ENCODE results near the gene COL4A1. TPM values are rescaled to one million over a fixed set of nuclear protein-coding genes. Genes with fewer than 3 reads are reported as not detected.
A peak's percentile ranks its signal among the peaks of the same experiment; 100 is the strongest.

Gene COL4A1
- polyA plus RNA-seq, 2 of the 4 experiments (the other 2 are of a cell fraction) = 23.8 to 71.3 TPM

GRCh38 chr13:110317496-110318195, 10.7 kb upstream of the COL4A1 start:
- Histone ChIP-seq H3K27ac (peak overlapping the region in 1 of 2 experiments; percentile 44; a peak in 2 of 6 replicates), H3K4me2 (no peak overlapping the region), H3K9me3 (no peaks in the 10 kb centered on the region), H3K4me3 (no peak overlapping the region), H3K4me1 (peaks cover 53% of the 10 kb centered on the region)
- POLR2A ChIA-PET = no interaction called here
- no peak for TF ChIP-seq HOXB5 (CRISPR knock-in tag; IDR thresholded peaks at IDR 0.05)
- no peak for TF ChIP-seq HMGXB4 (CRISPR knock-in tag; IDR thresholded peaks at IDR 0.05; ENCODE audit: borderline replicate concordance)
- no peak for TF ChIP-seq ZFP36 (IDR thresholded peaks at IDR 0.05; ENCODE audit: borderline replicate concordance, partially characterized antibody)
- TF ChIP-seq NPAS2 (CRISPR knock-in tag; IDR thresholded peaks at IDR 0.05; ENCODE audit: borderline replicate concordance) = no peak
- TF ChIP-seq MAX (IDR thresholded peaks at IDR 0.05) = no peak
- no peak for TF ChIP-seq EHF (CRISPR knock-in tag; IDR thresholded peaks at IDR 0.05)
- no peak for TF ChIP-seq EHMT2 (IDR thresholded peaks at IDR 0.05; ENCODE audit: low read depth)
- TF ChIP-seq PHF8 (IDR thresholded peaks at IDR 0.05; ENCODE audit: borderline replicate concordance, low read depth) = no peak
- TF ChIP-seq KDM1A (IDR thresholded peaks at IDR 0.05; ENCODE audit: low read depth) = no peak
- TF ChIP-seq RFX5 (IDR thresholded peaks at IDR 0.05) = no peak
- no peak for TF ChIP-seq USF2 (IDR thresholded peaks at IDR 0.05)
- no peak for TF ChIP-seq BCL3 (IDR thresholded peaks at IDR 0.05)
- TF ChIP-seq TP53 (CRISPR knock-in tag; IDR thresholded peaks at IDR 0.05) = no peak
- no peak for TF ChIP-seq ELK1 (IDR thresholded peaks at IDR 0.05; ENCODE audit: low read depth, low read length)
- ATAC-seq (no peak), FAIRE-seq (no peak), DNase-seq (ENCODE audit: low read depth in 1 of 2, low spot score in 1 of 2) (no peak)
- CTCF ChIA-PET = no interaction called here
- WGBS (ENCODE audit: missing lambda C conversion rate) = 87% methylated on average over 13 of the region's 13 CpGs

GRCh38 chr13:110317093-110317492, 10.1 kb upstream of the COL4A1 start:
- no peak overlapping the region for H3K4me3 ChIP-seq
- ChIA-PET POLR2A (no interaction called here), CTCF (no interaction called here)
- H3K4me1 ChIP-seq = peaks cover 53% of the 10 kb centered on the region
- H3K9me3 ChIP-seq = no peaks in the 10 kb centered on the region
- WGBS (ENCODE audit: missing lambda C conversion rate) = 84% methylated on average over 5 of the region's 5 CpGs
- no peak for ATAC-seq
- no peak for DNase-seq (ENCODE audit: low read depth in 1 of 2, low spot score in 1 of 2)
- peak overlapping the region in 1 of 2 experiments; percentile 44; a peak in 1 of 6 replicates for H3K27ac ChIP-seq
- H3K4me2 ChIP-seq = no peak overlapping the region
- FAIRE-seq = no peak
- TF ChIP-seq MAZ (IDR thresholded peaks at IDR 0.05; ENCODE audit: borderline replicate concordance, low read depth, low read length) (no peak), ZSCAN20 (CRISPR knock-in tag; IDR thresholded peaks at IDR 0.05) (no peak), HOXA7 (CRISPR knock-in tag; IDR thresholded peaks at IDR 0.05) (no peak), NPAS2 (CRISPR knock-in tag; IDR thresholded peaks at IDR 0.05; ENCODE audit: borderline replicate concordance) (no peak), SMC3 (IDR thresholded peaks at IDR 0.05) (no peak), HDAC2 (IDR thresholded peaks at IDR 0.05) (no peak), FOXS1 (CRISPR knock-in tag; IDR thresholded peaks at IDR 0.05) (no peak), CHD4 (IDR thresholded peaks at IDR 0.05; ENCODE audit: borderline replicate concordance) (no peak), JUNB (IDR thresholded peaks at IDR 0.05) (no peak), POLR2A (IDR thresholded peaks at IDR 0.05; ENCODE audit: low read length) (no peak), ZNF302 (CRISPR knock-in tag; IDR thresholded peaks at IDR 0.05) (no peak)

All from A549 (cell line).